PC-3 (cell line): ENCODE results near the gene TTC24. TPM values are rescaled to one million over a fixed set of nuclear protein-coding genes. Genes with fewer than 3 reads are reported as not detected.

ENCODE experiments used
- ATAC-seq: fragments of 200-7000 bp; cut with Tn5 transposase; 2 replicates; pipeline ENCODE4 v1.9.1; 2020; ENCODE audit warnings: mild to moderate bottlenecking, moderate library complexity
- BruUV-seq: library from RNA; stranded (reverse); fragments of 400-500 nt; replicated peaks from 2 replicates; lab custom pipeline; 2021; lab: Mats Ljungman, UMichigan
- CTCF ChIA-PET: fragments of 300-600 bp; sonication (Branson Sonifier 250); formaldehyde crosslinking; loops from one replicate; lab custom pipeline; 2022; ENCODE audit warnings: antibody characterized with exemption; lab: Charles Lee
- POLR2A ChIA-PET: fragments of 300-600 bp; sonication (Branson Sonifier 250); formaldehyde crosslinking; loops from one replicate; lab custom pipeline; 2022; ENCODE audit warnings: antibody characterized with exemption; ENCODE audit not compliant: unreplicated experiment; lab: Charles Lee
- DNase-seq: peaks from one replicate; pipeline ENCODE4 v3.0.0-alpha.2; 2015
- H2AFZ ChIP-seq: fragments of 300-600 bp; sonication (generic); 2 replicates; pipeline ENCODE4 v1.6.0; 2016; ENCODE audit warnings: antibody characterized with exemption, low read length
- H3F3A ChIP-seq: fragments of 300-600 bp; sonication (generic); one replicate; pipeline ENCODE4 v1.6.0; 2017; ENCODE audit warnings: antibody characterized with exemption, low read length, control low read depth, mild to moderate bottlenecking; ENCODE audit not compliant: unreplicated experiment
- H3K27ac ChIP-seq: fragments of 300-600 bp; sonication (generic); 2 replicates; pipeline ENCODE4 v1.5.1; 2016; ENCODE audit warnings: mild to moderate bottlenecking, low read length
- H3K27me3 ChIP-seq: fragments of 300-600 bp; sonication (generic); 2 replicates; pipeline ENCODE4 v1.6.1; 2016; ENCODE audit warnings: low read length, mixed read lengths
- H3K36me3 ChIP-seq: fragments of 300-600 bp; sonication (generic); 2 replicates; pipeline ENCODE4 v1.6.1; 2016; ENCODE audit warnings: low read depth, mixed run types, low read length, mixed read lengths
- H3K4me1 ChIP-seq: fragments of 300-600 bp; sonication (generic); 2 replicates; pipeline ENCODE4 v1.5.1; 2016; ENCODE audit warnings: low read length; ENCODE audit not compliant: insufficient read depth
- H3K4me2 ChIP-seq: fragments of 300-600 bp; sonication (generic); 2 replicates; pipeline ENCODE4 v1.6.0; 2016; ENCODE audit warnings: low read length
- H3K4me3 ChIP-seq: fragments of 300-600 bp; sonication (generic); 2 replicates; pipeline ENCODE4 v1.5.1; 2016; ENCODE audit warnings: mild to moderate bottlenecking, low read length, mixed read lengths
- H3K79me2 ChIP-seq: fragments of 300-600 bp; sonication (generic); 2 replicates; pipeline ENCODE4 v1.6.1; 2017; ENCODE audit warnings: low read length, mixed read lengths
- H3K9ac ChIP-seq: fragments of 300-600 bp; sonication (generic); 2 replicates; pipeline ENCODE4 v1.6.0; 2016; ENCODE audit warnings: mild to moderate bottlenecking, low read length
- H3K9me2 ChIP-seq: fragments of 300-600 bp; sonication (generic); replicated peaks from 2 replicates; pipeline ENCODE4 v1.6.1; 2016; ENCODE audit warnings: mixed run types, low read length, mixed read lengths
- H3K9me3 ChIP-seq: fragments of 300-600 bp; sonication (generic); 2 replicates; pipeline ENCODE4 v1.6.1; 2016; ENCODE audit warnings: low read length, mixed read lengths
- H4K20me1 ChIP-seq: fragments of 300-600 bp; sonication (generic); 2 replicates; pipeline ENCODE4 v1.6.1; 2016; ENCODE audit warnings: low read length, mixed read lengths
- EZH2 ChIP-seq: fragments of 300-600 bp; sonication (generic); IDR thresholded peaks from one replicate; pipeline ENCODE4 v1.6.1; 2017; ENCODE audit warnings: antibody characterized with exemption, mild to moderate bottlenecking, low read length; ENCODE audit not compliant: unreplicated experiment
- EZH2phosphoT487 ChIP-seq: fragments of 300-600 bp; sonication (generic); IDR thresholded peaks from 2 replicates; pipeline ENCODE4 v1.6.1; 2018; ENCODE audit warnings: mild to moderate bottlenecking, antibody characterized with exemption, low read length, borderline replicate concordance
- intact Hi-C: fragments of 100-400 bp; cut with micrococcal nuclease; formaldehyde crosslinking; loops from 2 replicates; pipeline ENCODE4 v1.9.0; 2023
- total RNA-seq: library from RNA; depleted of rRNA; stranded (reverse); fragments of >200 nt; gene quantifications from 2 replicates; pipeline ENCODE4 v1.2.3, GENCODE V29; 2014
- TF ChIP-seq, protein P1 (sequence below): fragments of 300-600 bp; sonication (generic); conservative IDR thresholded peaks from 2 replicates; pipeline ENCODE4 v1.5.1; 2017; ENCODE audit warnings: antibody characterized with exemption, low read depth, mild to moderate bottlenecking, low read length

The TTC24 gene
- total RNA-seq, 1 experiment from 2014 or later = not detected

DNA sequence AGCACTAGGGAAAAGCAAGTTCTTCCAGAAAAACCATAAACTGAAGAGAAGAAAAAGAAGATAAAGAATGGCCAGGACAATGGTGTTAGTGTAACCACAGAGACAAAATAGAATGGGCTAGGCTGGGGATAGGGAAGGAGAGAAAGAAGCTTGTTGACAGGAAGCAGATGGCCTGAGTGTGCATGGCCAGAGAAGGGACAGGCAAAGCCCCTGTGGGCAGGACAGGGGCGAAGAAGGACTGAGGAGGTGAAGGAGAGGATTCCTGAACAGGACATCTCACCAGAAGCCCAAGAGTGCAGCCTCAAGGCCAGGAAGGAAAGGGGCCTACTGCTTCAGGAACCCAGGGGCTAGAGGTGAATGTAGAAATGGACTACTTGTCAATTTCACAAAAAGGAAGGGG lies 36.5 kb upstream of the TTC24 start:
- H3K27me3 ChIP-seq = no peaks in the 10 kb centered on the region
- no peak overlapping the region for H3K4me2 ChIP-seq
- H3K9ac ChIP-seq = no peak overlapping the region
- H3K9me2 ChIP-seq = no peaks in the 10 kb centered on the region
- ChIA-PET POLR2A (interaction anchor here (0.6 to 0.7 kb wide), 2 partner anchors 11 to 39 kb away, joined by 3 to 8 read pairs; no protein-coding TSS in a partner anchor), CTCF (no interaction called here)
- peaks cover 79% of the 10 kb centered on the region for H3K36me3 ChIP-seq
- H3K4me1 ChIP-seq = 0 out of 2 replicates have a peak, but pooled peaks cover 4% of the 10 kb centered on the region
- no peaks in the 10 kb centered on the region for H3K9me3 ChIP-seq
- ATAC-seq (peak; percentile 31), DNase-seq (peak; percentile 32)
- BruUV-seq = no TSS peak
- H4K20me1 ChIP-seq = no peaks in the 10 kb centered on the region
- no peak for TF ChIP-seq EZH2
- no peak for TF ChIP-seq EZH2phosphoT487
- TF ChIP-seq, protein P1, sequence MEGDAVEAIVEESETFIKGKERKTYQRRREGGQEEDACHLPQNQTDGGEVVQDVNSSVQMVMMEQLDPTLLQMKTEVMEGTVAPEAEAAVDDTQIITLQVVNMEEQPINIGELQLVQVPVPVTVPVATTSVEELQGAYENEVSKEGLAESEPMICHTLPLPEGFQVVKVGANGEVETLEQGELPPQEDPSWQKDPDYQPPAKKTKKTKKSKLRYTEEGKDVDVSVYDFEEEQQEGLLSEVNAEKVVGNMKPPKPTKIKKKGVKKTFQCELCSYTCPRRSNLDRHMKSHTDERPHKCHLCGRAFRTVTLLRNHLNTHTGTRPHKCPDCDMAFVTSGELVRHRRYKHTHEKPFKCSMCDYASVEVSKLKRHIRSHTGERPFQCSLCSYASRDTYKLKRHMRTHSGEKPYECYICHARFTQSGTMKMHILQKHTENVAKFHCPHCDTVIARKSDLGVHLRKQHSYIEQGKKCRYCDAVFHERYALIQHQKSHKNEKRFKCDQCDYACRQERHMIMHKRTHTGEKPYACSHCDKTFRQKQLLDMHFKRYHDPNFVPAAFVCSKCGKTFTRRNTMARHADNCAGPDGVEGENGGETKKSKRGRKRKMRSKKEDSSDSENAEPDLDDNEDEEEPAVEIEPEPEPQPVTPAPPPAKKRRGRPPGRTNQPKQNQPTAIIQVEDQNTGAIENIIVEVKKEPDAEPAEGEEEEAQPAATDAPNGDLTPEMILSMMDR = no peak
- no peaks in the 10 kb centered on the region for H3F3A ChIP-seq
- intact Hi-C loops = no loop called here
- no peak overlapping the region for H3K4me3 ChIP-seq
- no peak overlapping the region for H2AFZ ChIP-seq
- no peaks in the 10 kb centered on the region for H3K79me2 ChIP-seq
- no peak overlapping the region for H3K27ac ChIP-seq

DNA sequence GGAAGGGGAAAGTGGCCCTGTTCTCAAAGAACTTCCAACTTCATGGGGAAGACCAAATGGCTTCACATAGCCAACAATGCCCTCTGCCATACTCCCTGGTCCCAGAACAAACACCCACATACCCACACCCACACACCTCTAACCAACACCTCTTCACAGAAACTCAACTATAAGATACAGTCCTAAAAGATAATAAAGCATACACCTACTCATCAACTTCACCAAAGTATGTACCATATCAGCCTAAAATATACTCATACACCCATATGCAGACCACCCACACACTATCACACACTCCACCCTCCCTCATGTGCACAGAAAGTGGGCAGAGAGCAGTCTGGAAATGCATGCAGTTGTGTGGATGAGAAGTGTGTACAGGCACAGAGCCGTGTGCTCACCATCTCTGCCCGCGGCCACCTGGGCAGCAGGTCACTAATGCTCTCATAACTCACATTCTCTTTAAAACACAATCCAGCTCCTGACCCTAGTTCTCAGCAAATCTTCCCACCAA lies 34.9 kb upstream of the TTC24 start:
- no peaks in the 10 kb centered on the region for H3K9me3 ChIP-seq
- H3K4me1 ChIP-seq = 0 out of 2 replicates have a peak, but pooled peaks cover 4% of the 10 kb centered on the region
- H3K4me3 ChIP-seq = no peak overlapping the region
- ChIA-PET POLR2A (no interaction called here), CTCF (no interaction called here)
- TF ChIP-seq EZH2phosphoT487 (no peak), EZH2 (no peak)
- TF ChIP-seq, protein P1 = no peak
- H3K27me3 ChIP-seq = no peaks in the 10 kb centered on the region
- no TSS peak for BruUV-seq
- no peaks in the 10 kb centered on the region for H3F3A ChIP-seq
- H3K9ac ChIP-seq = no peak overlapping the region
- H3K79me2 ChIP-seq = no peaks in the 10 kb centered on the region
- intact Hi-C loops = no loop called here
- no peak overlapping the region for H3K4me2 ChIP-seq
- no peaks in the 10 kb centered on the region for H4K20me1 ChIP-seq
- H3K36me3 ChIP-seq = peaks cover 77% of the 10 kb centered on the region
- no peak for ATAC-seq
- H2AFZ ChIP-seq = no peak overlapping the region
- no peaks in the 10 kb centered on the region for H3K9me2 ChIP-seq
- no peak for DNase-seq
- no peak overlapping the region for H3K27ac ChIP-seq

DNA sequence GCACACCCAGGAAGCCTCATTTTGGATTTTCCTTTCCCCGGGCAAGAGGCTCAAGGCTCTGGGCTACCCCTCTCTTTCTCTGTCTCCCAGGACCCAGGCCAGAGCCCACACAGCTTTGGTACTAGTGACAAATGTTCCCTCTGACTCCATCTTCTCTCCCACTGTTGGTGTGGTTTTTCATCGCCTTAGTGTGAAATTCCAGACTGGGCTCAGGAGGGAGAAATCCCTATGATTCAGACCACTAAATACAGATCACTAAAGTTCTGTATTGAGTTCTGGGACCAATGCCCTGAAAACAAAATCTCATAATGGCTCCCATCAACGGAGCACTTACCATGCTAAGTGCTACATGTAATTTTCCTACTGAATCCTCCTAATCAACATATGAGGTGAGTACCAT lies 33.3 kb upstream of the TTC24 start:
- BruUV-seq = no TSS peak

More for the DNA sequence above, 33.3 kb upstream of the TTC24 start:
- H3K4me1 ChIP-seq = 0 out of 2 replicates have a peak, but pooled peaks cover 4% of the 10 kb centered on the region
- no peak overlapping the region for H3K4me2 ChIP-seq
- CTCF ChIA-PET = no interaction called here
- no peaks in the 10 kb centered on the region for H3K27me3 ChIP-seq
- H3K9me2 ChIP-seq = no peaks in the 10 kb centered on the region
- H3K9me3 ChIP-seq = no peaks in the 10 kb centered on the region
- no peaks in the 10 kb centered on the region for H3F3A ChIP-seq
- H3K4me3 ChIP-seq = no peak overlapping the region
- no peak overlapping the region for H3K9ac ChIP-seq
- intact Hi-C loops = no loop called here
- H2AFZ ChIP-seq = no peak overlapping the region
- H3K36me3 ChIP-seq = peaks cover 78% of the 10 kb centered on the region
- no peak overlapping the region for H3K27ac ChIP-seq
- POLR2A ChIA-PET = no interaction called here
- H4K20me1 ChIP-seq = no peaks in the 10 kb centered on the region
- DNase-seq (no peak), ATAC-seq (no peak)
- TF ChIP-seq EZH2 (no peak), EZH2phosphoT487 (no peak)
- TF ChIP-seq, protein P1 = no peak
- no peaks in the 10 kb centered on the region for H3K79me2 ChIP-seq
